GM18526 (cell line): ENCODE measurements around the gene RYR2.

Source experiments
- POLR2A ChIP-seq: IDR thresholded peaks from 3 replicates; pipeline ENCODE4 v1.6.1; 2011; ENCODE audit not compliant: insufficient read length; ENCODE audit errors: extremely low read depth

RYR2 gene

DNA sequence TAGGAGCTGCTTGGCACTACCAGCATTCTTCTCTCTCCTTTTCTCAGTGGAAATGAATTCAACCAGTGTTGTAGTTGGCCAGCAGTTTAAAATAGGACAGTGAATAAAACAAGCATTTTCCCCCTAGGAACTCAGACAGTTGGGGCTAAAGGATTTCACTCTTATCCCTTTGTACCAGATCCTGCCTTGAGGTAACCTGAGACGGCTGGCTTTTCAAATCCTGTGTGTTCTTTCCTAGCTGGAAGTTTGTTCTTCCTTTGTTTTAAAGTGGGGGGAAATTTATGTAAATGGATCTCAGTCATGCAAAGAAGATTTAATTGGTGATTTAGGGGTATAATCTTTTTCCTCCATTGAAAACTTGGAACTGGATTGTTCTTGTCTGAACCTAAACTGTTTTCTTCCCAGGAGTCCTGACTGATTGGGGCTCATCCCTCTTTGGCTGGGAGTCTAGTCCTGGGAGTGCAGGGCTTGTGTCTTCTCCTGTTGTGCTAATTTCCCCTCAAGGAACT, 825.5 kb downstream of the RYR2 start:
- TF ChIP-seq POLR2A: no peak

DNA sequence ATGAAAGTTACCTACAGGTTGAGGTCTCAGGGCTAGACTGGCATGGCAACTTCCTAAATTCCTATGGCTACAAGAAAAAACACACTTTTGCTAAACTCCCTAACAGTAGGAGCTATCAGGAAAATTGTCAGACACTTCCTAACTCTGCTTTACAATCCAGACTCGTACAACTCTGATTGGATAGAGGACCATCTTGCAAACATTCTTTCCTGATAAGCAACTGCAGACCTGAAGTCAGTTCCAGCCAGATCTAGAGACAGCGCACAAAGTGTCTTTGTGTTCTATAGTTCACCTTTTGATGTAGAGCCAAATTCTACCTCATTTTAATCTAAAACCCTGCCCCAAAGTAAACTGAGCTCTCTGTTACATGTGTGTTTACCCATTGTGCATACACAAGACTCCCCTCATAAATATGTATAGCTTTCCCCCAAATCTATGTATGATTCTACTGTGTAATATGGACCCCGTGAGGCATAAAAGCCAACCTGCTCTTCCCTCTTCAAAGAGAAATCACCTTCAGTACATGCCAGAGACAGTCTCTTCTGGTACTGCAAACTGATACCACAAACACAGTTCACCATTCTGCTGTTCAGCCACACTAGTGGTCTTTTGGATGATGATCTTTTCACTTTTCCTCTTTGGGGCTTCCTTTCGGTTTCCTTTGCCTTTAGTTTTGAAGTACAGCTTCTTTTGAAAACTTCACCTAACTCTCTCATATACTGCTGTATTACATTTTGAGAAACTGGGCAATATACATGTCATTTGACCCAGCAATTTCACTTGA, 827.0 kb downstream of the RYR2 start:
- TF ChIP-seq POLR2A: no peak

DNA sequence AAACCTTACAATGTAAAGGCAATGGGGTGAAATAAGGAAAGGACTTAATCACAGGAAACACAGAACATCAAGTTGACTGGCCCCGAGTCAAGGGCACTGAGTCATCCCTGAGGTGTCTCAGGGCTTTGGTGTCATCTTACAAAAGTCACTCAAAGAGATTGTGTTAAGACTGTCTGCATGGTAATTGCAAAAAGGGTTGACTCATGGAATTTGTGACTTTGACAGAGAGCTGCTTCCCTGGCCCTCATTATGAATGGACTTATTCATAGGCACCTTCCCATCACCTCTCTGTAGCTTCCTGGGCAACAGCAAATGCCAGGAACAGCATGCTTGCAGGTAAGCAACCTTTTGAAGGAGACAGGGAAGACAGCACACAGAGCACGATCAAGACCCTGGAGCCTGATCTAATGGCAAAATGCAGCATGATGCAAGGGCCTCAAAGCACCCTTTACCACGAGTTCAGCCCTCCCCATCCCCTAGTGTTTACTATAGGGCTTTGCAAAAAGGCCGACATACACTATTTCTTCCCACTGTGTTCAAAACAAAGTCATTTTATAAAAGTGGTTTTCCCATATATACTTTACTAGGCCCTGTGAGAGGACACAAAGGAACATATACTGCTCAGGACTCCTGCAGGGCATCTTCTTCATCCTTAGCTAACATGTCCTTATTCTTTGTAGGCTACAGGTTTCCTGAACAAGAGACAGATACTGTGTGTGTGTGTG, 831.7 kb downstream of the RYR2 start:
- no peak for TF ChIP-seq POLR2A

DNA sequence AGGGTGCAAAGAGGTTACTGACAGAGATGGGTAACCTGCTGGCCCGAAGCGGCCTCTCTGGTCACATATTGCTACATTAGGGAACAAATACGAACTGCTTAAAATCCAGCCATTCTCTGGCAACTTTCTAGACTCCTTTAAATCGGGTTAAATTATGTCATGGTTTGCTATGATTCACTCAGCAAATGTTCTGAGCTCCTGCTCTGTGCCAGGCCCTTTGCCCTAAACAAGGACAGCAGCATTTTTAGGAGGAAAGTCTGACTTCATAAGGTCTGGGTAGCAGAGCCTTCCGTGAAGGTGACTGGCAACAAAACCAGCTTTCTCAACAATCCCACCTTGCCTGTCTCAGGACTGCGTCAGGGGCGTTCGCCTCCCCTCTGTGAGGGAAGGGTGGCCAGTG, 833.3 kb downstream of the RYR2 start:
- no peak for TF ChIP-seq POLR2A

DNA sequence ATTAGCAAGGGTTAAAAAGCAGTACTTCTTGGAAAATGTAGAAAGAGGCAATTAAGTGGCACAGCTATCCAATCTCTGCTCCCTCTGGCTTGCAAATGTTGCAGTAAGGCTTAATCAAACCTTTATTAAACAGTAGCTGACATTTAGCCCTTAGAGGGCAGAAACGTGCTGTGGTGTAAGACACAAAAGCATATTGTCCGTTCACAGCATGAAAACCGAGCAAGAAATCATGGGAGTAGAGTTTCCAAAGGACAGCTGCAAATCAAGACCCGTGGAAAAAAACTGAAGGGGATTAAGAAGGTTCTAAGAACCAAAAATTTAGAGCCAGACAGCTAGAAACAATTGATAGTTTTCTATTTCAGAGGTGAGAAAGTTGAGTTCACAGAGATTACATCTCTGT, 835.6 kb downstream of the RYR2 start:
- TF ChIP-seq POLR2A: no peak

DNA sequence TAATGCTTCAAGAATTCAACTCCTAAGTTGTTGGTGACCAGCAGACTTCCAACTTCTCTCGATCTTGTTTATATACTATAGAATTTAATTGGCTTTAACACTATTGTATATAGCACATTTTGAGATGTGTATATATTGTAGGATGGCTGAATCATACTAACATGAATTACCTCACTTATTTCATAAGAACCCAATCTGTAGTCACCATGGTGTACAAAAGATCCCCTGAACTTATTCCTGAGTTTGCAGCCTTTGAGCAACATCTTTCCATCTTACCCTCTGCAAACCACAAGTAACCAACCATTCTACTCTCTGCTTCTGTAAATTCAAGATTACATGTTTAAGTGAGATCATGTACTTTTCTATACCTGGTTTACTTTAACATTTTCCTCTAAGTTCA, 836.4 kb downstream of the RYR2 start:
- TF ChIP-seq POLR2A: no peak

DNA sequence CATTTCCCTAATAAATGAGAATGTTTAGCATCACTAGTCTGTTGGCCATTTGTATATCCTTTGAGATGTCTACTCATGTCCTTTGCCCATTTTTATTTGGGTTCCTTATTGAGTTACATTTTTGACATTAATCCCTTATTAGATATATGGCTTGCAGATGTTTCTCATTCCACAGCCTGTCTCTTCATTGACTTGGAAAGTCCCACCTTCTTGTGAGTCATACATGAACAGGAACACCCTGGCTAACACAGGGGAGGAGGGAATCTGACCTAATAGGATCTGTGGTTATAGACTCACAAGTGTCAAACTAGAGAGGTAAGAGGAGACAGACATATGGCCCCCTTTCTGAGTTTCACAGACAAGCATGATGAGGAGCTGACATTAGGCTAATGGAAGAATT, 837.2 kb downstream of the RYR2 start:
- no peak for TF ChIP-seq POLR2A
